Common myeloid progenitor, CD34-positive (primary cell): ENCODE results near the gene NUTM2D.
"Not testable (repeated sequence)": the region's sequence is repeated elsewhere in the genome, so short reads cannot be mapped to it uniquely, and the experiment has no call there.

Experiments
- CTCF ChIA-PET: fragments of 350-600 bp; sonication (Branson Sonifier 250); formaldehyde crosslinking; loops from one replicate; lab custom pipeline; 2021; ENCODE audit warnings: antibody characterized with exemption; lab: Charles Lee
- POLR2A ChIA-PET: fragments of 350-600 bp; sonication (Branson Sonifier 250); formaldehyde crosslinking; loops from one replicate; lab custom pipeline; 2021; ENCODE audit warnings: antibody characterized with exemption; lab: Charles Lee
- DNase-seq, 3 donors: peaks; one replicate each; pipeline versions ENCODE4 v3.0.0 to v3.0.0-alpha.2; 2013
- H3K27ac ChIP-seq, 2 experiments: 1 replicate in 1 of 2; 2 replicates in 1 of 2; pipeline ENCODE4 v1.7.0; 2013; ENCODE audit warnings: inconsistent platforms in 2 of 2, low read length in 2 of 2, mild to moderate bottlenecking in 2 of 2, low read depth in 1 of 2, moderate library complexity in 1 of 2; ENCODE audit not compliant: severe bottlenecking in 2 of 2, insufficient read depth in 1 of 2, poor library complexity in 1 of 2
- H3K27me3 ChIP-seq, 5 experiments: replicated peaks in 2 of 5; 1 replicate in 3 of 5; 2 replicates in 2 of 5; pipeline versions ENCODE4 v1.6.1 to v1.7.0; 2013; ENCODE audit warnings: low read length in 4 of 5, mild to moderate bottlenecking in 2 of 5, moderate library complexity in 2 of 5, inconsistent platforms in 1 of 5; ENCODE audit not compliant: insufficient read depth in 5 of 5, control insufficient read depth in 4 of 5
- H3K36me3 ChIP-seq, 4 experiments: 1 replicate in 2 of 4; 2 replicates in 2 of 4; pipeline versions ENCODE4 v1.6.1 to v1.7.0; 2013; ENCODE audit warnings: low read length in 3 of 4, control low read depth in 1 of 4, mild to moderate bottlenecking in 1 of 4; ENCODE audit not compliant: control insufficient read depth in 4 of 4, insufficient read depth in 4 of 4
- H3K4me1 ChIP-seq, 4 experiments: 1 replicate in 3 of 4; 2 replicates in 1 of 4; pipeline versions ENCODE4 v1.6.1 to v1.7.1; 2013; ENCODE audit warnings: low read length in 3 of 4, mild to moderate bottlenecking in 3 of 4, control low read depth in 1 of 4, inconsistent platforms in 1 of 4, moderate library complexity in 1 of 4; ENCODE audit not compliant: control insufficient read depth in 4 of 4, insufficient read depth in 4 of 4; ENCODE audit errors: control extremely low read depth in 1 of 4
- H3K4me3 ChIP-seq, 7 experiments: 1 replicate in 4 of 7; 2 replicates in 3 of 7; pipeline versions ENCODE4 v1.5.1 to v1.7.0; 2013; ENCODE audit warnings: mild to moderate bottlenecking in 7 of 7, low read length in 6 of 7, moderate library complexity in 6 of 7, inconsistent platforms in 2 of 7, low read depth in 2 of 7, control low read depth in 1 of 7; ENCODE audit not compliant: insufficient read depth in 4 of 7, control insufficient read depth in 1 of 7; ENCODE audit errors: extremely low read depth in 1 of 7
- H3K9me3 ChIP-seq, 5 experiments: 1 replicate in 4 of 5; 2 replicates in 1 of 5; pipeline versions ENCODE4 v1.6.1 to v1.7.1; 2013; ENCODE audit warnings: low read length in 4 of 5, mild to moderate bottlenecking in 2 of 5, inconsistent platforms in 1 of 5, low read depth in 1 of 5, moderate library complexity in 1 of 5; ENCODE audit not compliant: control insufficient read depth in 4 of 5, insufficient read depth in 2 of 5; ENCODE audit errors: control extremely low read depth in 1 of 5
- WGBS: methylation state at CpG from one replicate; pipeline ENCODE4 v1.1.5; 2013; ENCODE audit not compliant: insufficient coverage; 5-methylcytosine and 5-hydroxymethylcytosine counted together

The NUTM2D gene

GRCh38 chr10:87342711-87343258, 14.8 kb upstream of the NUTM2D start:
- POLR2A ChIA-PET, CTCF ChIA-PET: not testable (repeated sequence)
- WGBS = no CpG with 5 or more reads among the region's 65 CpGs

GRCh38 chr10:87345743-87346142, 11.8 kb upstream of the NUTM2D start:
- H3K27me3 ChIP-seq, H3K4me1 ChIP-seq, H3K9me3 ChIP-seq, DNase-seq, H3K27ac ChIP-seq, H3K36me3 ChIP-seq, H3K4me3 ChIP-seq, POLR2A ChIA-PET, CTCF ChIA-PET: not testable (repeated sequence)
- no CpG with 5 or more reads among the region's 1 CpG for WGBS

More at GRCh38 chr10:87342711-87343258, 14.8 kb upstream of the NUTM2D start:
- not testable (repeated sequence) for H3K27me3 ChIP-seq, H3K9me3 ChIP-seq, H3K36me3 ChIP-seq
- Histone ChIP-seq H3K4me3 (peak overlapping the region; percentile 26 to 70 (median 62)), H3K27ac (peak overlapping the region in 1 of 2 experiments; percentile 64), H3K4me1 (peaks cover 0 to 13% (median 4%) of the 10 kb centered on the region in 4 experiments)
- peak; percentile 82 to 89 (median 84) for DNase-seq

- H3K36me3 ChIP-seq, POLR2A ChIA-PET, H3K4me3 ChIP-seq, DNase-seq, H3K4me1 ChIP-seq, H3K9me3 ChIP-seq, H3K27ac ChIP-seq, H3K27me3 ChIP-seq, CTCF ChIA-PET: not testable (repeated sequence)
- no CpG with 5 or more reads among the region's 2 CpGs for WGBS
Observed at GRCh38 chr10:87350161-87350560, 7.4 kb upstream of the NUTM2D start.

GRCh38 chr10:87352825-87353224, 4.7 kb upstream of the NUTM2D start:
- CTCF ChIA-PET, H3K9me3 ChIP-seq, H3K27ac ChIP-seq: not testable (repeated sequence)

GRCh38 chr10:87355110-87355509, 2.4 kb upstream of the NUTM2D start:
- H3K9me3 ChIP-seq, H3K27me3 ChIP-seq, H3K27ac ChIP-seq, H3K4me3 ChIP-seq, CTCF ChIA-PET, H3K36me3 ChIP-seq, POLR2A ChIA-PET, H3K4me1 ChIP-seq, DNase-seq: not testable (repeated sequence)
- WGBS = no CpG with 5 or more reads among the region's 31 CpGs

More at GRCh38 chr10:87352825-87353224, 4.7 kb upstream of the NUTM2D start:
- H3K4me1 ChIP-seq, POLR2A ChIA-PET, H3K36me3 ChIP-seq, H3K4me3 ChIP-seq, H3K27me3 ChIP-seq: not testable (repeated sequence)
- WGBS = no CpG with 5 or more reads among the region's 3 CpGs
- peak in 2 of 3 donors; percentile 28 to 57 for DNase-seq

GRCh38 chr10:87358159-87358558, 615 bp downstream of the NUTM2D start:
- CTCF ChIA-PET, H3K4me3 ChIP-seq, POLR2A ChIA-PET, H3K27me3 ChIP-seq, H3K4me1 ChIP-seq, H3K27ac ChIP-seq, DNase-seq, H3K9me3 ChIP-seq, H3K36me3 ChIP-seq: not testable (repeated sequence)
- WGBS = no CpG with 5 or more reads among the region's 3 CpGs

GRCh38 chr10:87369514-87370112, 12.1 kb downstream of the NUTM2D start:
- H3K36me3 ChIP-seq, H3K27ac ChIP-seq, DNase-seq, POLR2A ChIA-PET, H3K4me3 ChIP-seq, H3K9me3 ChIP-seq, H3K4me1 ChIP-seq, H3K27me3 ChIP-seq, CTCF ChIA-PET: not testable (repeated sequence)
- no CpG with 5 or more reads among the region's 9 CpGs for whole genome bisulfite sequencing
